Thyroid gland (tissue), 4 donors: ENCODE results near the gene INPP5K. TPM values are rescaled to one million over a fixed set of nuclear protein-coding genes. Genes with fewer than 3 reads are reported as not detected.
A peak's percentile ranks its signal among the peaks of the same experiment; 100 is the strongest.

ENCODE experiments used
- DNase-seq, 2 donors: peaks; one replicate each; pipeline ENCODE4 v3.0.0-alpha.2; 2019
- H3K27ac ChIP-seq, 3 donors: fragments of 200-600 bp; sonication (generic); 1 replicate in 2 of 3; 2 replicates in 1 of 3; pipeline ENCODE4 v1.5.1; 2016 to 2019; ENCODE audit warnings: mild to moderate bottlenecking in 1 of 3, moderate library complexity in 1 of 3
- H3K27me3 ChIP-seq: fragments of 200-600 bp; sonication (generic); one replicate; pipeline ENCODE4 v1.5.1; 2019
- H3K36me3 ChIP-seq, 2 donors: fragments of 200-600 bp; sonication (generic); one replicate each; pipeline ENCODE4 v1.5.1; 2016 to 2019
- H3K4me1 ChIP-seq, 2 donors: fragments of 200-600 bp; sonication (generic); one replicate each; pipeline ENCODE4 v1.5.1; 2017 to 2019
- H3K4me3 ChIP-seq, 3 donors: fragments of 200-600 bp; sonication (generic); replicated peaks in 1 of 3; 1 replicate in 2 of 3; 2 replicates in 1 of 3; pipeline ENCODE4 v1.5.1; 2016; ENCODE audit warnings: mild to moderate bottlenecking in 1 of 3
- H3K9me3 ChIP-seq: fragments of 200-600 bp; sonication (generic); one replicate; pipeline ENCODE4 v1.5.1; 2017
- CTCF ChIP-seq, 6 experiments: fragments of 200-600 bp in 3 of 6; fragments of 450-650 bp in 3 of 6; sonication (generic) in 3 of 6; IDR thresholded peaks; one replicate each; pipeline ENCODE4 v1.5.1; 2016 to 2019; ENCODE audit warnings: antibody characterized with exemption in 6 of 6, mild to moderate bottlenecking in 2 of 6, inconsistent platforms in 1 of 6, moderate library complexity in 1 of 6
- POLR2A ChIP-seq, 2 donors: fragments of 450-650 bp; IDR thresholded peaks; one replicate each; pipeline ENCODE4 v1.6.1; 2017; ENCODE audit warnings: antibody characterized with exemption in 2 of 2, mild to moderate bottlenecking in 2 of 2, moderate library complexity in 1 of 2
- WGBS, 2 donors: methylation state at CpG; one replicate each; pipeline ENCODE4 v1.1.5; 2017; 5-methylcytosine and 5-hydroxymethylcytosine counted together
- intact Hi-C: fragments of 100-400 bp; cut with DNase I; formaldehyde crosslinking; loops from one replicate; pipeline ENCODE4 v1.15.1; 2023
- total RNA-seq, 4 donors: library from RNA; depleted of rRNA; stranded (reverse); fragments of >200 nt; gene quantifications; one replicate each; pipeline ENCODE4 v1.2.3, GENCODE V29; 2016

The INPP5K gene
- total RNA-seq, 4 donors from 2014 or later: 124 to 285 (median 158) TPM

- H3K27me3 ChIP-seq: no peaks in the 10 kb centered on the region
- H3K4me3 ChIP-seq: no peak overlapping the region
- no peaks in the 10 kb centered on the region for H3K9me3 ChIP-seq
- no peak for TF ChIP-seq POLR2A (IDR thresholded peaks at IDR 0.05)
- intact Hi-C loops: no loop called here
- H3K27ac ChIP-seq: peak overlapping the region in 1 of 3 donors; percentile 28
- H3K36me3 ChIP-seq: peaks cover 9 to 15% of the 10 kb centered on the region in 2 donors
- DNase-seq: no peak
- H3K4me1 ChIP-seq: peaks cover 18 to 32% of the 10 kb centered on the region in 2 donors
- WGBS, 2 donors: 70 to 80% methylated on average over 2 of the region's 2 CpGs
Measured at GRCh38 chr17:1498233-1498632, 18.2 kb downstream of the INPP5K start.

GRCh38 chr17:1497831-1498230, 18.6 kb downstream of the INPP5K start:
- Histone ChIP-seq H3K4me1 (peaks cover 18 to 36% of the 10 kb centered on the region in 2 donors), H3K36me3 (peaks cover 9 to 15% of the 10 kb centered on the region in 2 donors), H3K9me3 (no peaks in the 10 kb centered on the region), H3K27me3 (no peaks in the 10 kb centered on the region), H3K27ac (no peak overlapping the region), H3K4me3 (no peak overlapping the region)
- TF ChIP-seq POLR2A (IDR thresholded peaks at IDR 0.05): no peak
- no peak for TF ChIP-seq CTCF (IDR thresholded peaks at IDR 0.05)
- DNase-seq: no peak
- intact Hi-C loops: no loop called here
- 86 to 93% methylated on average over 15 of the region's 15 CpGs for WGBS, 2 donors

- 84 to 92% methylated on average over 11 to 13 of the region's 14 CpGs for WGBS, 2 donors
- intact Hi-C loops: no loop called here
- no peaks in the 10 kb centered on the region for H3K9me3 ChIP-seq
- H3K27ac ChIP-seq: peak overlapping the region in 1 of 3 donors; percentile 79
- no peak for DNase-seq
- TF ChIP-seq CTCF (IDR thresholded peaks at IDR 0.05) (no peak), POLR2A (IDR thresholded peaks at IDR 0.05) (no peak)
- H3K4me3 ChIP-seq: no peak overlapping the region
- peaks cover 9 to 15% of the 10 kb centered on the region in 2 donors for H3K36me3 ChIP-seq
- peaks cover 26 to 46% of the 10 kb centered on the region in 2 donors for H3K4me1 ChIP-seq
- no peaks in the 10 kb centered on the region for H3K27me3 ChIP-seq
Measured at GRCh38 chr17:1496869-1497268, 19.5 kb downstream of the INPP5K start.

- peak overlapping the region; percentile 79 to 84 (median 80) for H3K27ac ChIP-seq
- peak; percentile 69 to 91 for DNase-seq
- intact Hi-C loops: no loop called here
- peaks cover 34 to 53% of the 10 kb centered on the region in 2 donors for H3K4me1 ChIP-seq
- TF ChIP-seq CTCF (IDR thresholded peaks at IDR 0.05) (no peak), POLR2A (IDR thresholded peaks at IDR 0.05) (peak in 1 of 2 donors; percentile 31)
- no peaks in the 10 kb centered on the region for H3K9me3 ChIP-seq
- H3K27me3 ChIP-seq: no peaks in the 10 kb centered on the region
- WGBS, 2 donors: 40 to 80% methylated on average over 6 to 14 of the region's 14 CpGs
- H3K36me3 ChIP-seq: peaks cover 9 to 15% of the 10 kb centered on the region in 2 donors
- no peak overlapping the region for H3K4me3 ChIP-seq
Measured at GRCh38 chr17:1495265-1495989, 21.0 kb downstream of the INPP5K start.

- peak overlapping the region; percentile 53 to 84 (median 79) for H3K27ac ChIP-seq
- no peaks in the 10 kb centered on the region for H3K27me3 ChIP-seq
- WGBS, 2 donors: 87 to 96% methylated on average over 7 to 10 of the region's 11 CpGs
- H3K4me1 ChIP-seq: peaks cover 34 to 58% of the 10 kb centered on the region in 2 donors
- no peaks in the 10 kb centered on the region for H3K9me3 ChIP-seq
- DNase-seq: no peak
- peaks cover 9 to 15% of the 10 kb centered on the region in 2 donors for H3K36me3 ChIP-seq
- intact Hi-C loops: no loop called here
- TF ChIP-seq POLR2A (IDR thresholded peaks at IDR 0.05): no peak
- no peak for TF ChIP-seq CTCF (IDR thresholded peaks at IDR 0.05)
- H3K4me3 ChIP-seq: no peak overlapping the region
Measured at GRCh38 chr17:1494736-1495253, 21.6 kb downstream of the INPP5K start.
